ENCODE data around the gene PTPN13.

DNA sequence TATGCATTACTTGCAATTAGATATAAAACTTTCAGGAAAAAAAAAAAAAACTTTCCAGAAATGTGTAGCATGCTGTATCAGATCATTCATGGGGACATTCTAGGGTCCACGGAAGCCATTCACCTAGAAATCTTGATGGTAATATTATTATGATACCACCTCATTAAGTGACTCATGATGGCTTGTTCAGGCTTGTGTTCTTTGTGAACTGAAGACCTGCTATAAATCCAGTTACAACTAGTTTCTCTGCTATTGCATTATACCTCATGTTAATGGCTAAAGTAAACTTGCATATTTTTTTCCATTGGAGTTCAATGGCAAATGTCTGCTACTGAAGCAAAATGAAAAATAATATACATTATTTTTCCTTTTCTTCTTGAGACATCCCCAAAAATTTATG is 35.3 kb upstream of the PTPN13 start:
- TF ChIP-seq, protein P1, sequence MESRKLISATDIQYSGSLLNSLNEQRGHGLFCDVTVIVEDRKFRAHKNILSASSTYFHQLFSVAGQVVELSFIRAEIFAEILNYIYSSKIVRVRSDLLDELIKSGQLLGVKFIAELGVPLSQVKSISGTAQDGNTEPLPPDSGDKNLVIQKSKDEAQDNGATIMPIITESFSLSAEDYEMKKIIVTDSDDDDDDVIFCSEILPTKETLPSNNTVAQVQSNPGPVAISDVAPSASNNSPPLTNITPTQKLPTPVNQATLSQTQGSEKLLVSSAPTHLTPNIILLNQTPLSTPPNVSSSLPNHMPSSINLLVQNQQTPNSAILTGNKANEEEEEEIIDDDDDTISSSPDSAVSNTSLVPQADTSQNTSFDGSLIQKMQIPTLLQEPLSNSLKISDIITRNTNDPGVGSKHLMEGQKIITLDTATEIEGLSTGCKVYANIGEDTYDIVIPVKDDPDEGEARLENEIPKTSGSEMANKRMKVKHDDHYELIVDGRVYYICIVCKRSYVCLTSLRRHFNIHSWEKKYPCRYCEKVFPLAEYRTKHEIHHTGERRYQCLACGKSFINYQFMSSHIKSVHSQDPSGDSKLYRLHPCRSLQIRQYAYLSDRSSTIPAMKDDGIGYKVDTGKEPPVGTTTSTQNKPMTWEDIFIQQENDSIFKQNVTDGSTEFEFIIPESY (IDR thresholded peaks at IDR 0.05) = no peak
- TF ChIP-seq, protein P2, sequence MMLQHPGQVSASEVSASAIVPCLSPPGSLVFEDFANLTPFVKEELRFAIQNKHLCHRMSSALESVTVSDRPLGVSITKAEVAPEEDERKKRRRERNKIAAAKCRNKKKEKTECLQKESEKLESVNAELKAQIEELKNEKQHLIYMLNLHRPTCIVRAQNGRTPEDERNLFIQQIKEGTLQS (IDR thresholded peaks at IDR 0.05) = no peak

Data from liver (tissue), 2 donors.